ENCODE data around the gene DACH1. TPM values are rescaled to one million over a fixed set of nuclear protein-coding genes. Genes with fewer than 3 reads are reported as not detected.

DACH1 gene
- total and polyA plus RNA-seq, 2 donors (not counting 3 experiments of a cell fraction or from before 2014, with no cell fraction given) = 8.6 to 28.3 TPM

- CTCF ChIA-PET = no interaction called here
- H3K79me2 ChIP-seq (ENCODE audit: control insufficient read depth, insufficient read depth, low read length) = no peaks in the 10 kb centered on the region
- FAIRE-seq = no peak
Measured at GRCh38 chr13:71613066-71613745, 253.8 kb downstream of the DACH1 start.

DNA sequence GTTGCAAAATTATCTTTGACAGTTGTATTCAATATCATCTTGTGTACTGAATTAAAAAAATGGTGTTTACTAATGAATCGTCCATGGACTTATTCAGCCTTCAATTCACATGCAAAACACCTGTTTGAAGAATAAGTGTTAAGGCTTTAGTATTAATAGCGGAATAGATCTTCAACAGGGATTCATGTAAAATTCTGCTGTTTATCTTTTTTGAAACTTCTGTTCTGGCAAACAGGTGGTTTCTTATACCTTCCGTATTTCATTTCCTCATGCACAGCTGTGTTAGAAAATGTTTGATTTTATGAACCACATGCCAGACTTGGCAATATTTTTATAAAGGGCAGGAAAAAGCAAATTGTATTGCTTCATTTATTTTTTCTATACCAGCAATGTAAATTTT lies 255.7 kb downstream of the DACH1 start:
- Histone ChIP-seq H3K79me2 (ENCODE audit: control insufficient read depth, insufficient read depth, low read length) (no peaks in the 10 kb centered on the region), H3K9ac (replicated peaks; ENCODE audit: extremely low read depth, insufficient read depth, low read length) (no peak overlapping the region), H3K4me1 (ENCODE audit: control insufficient read depth, extremely low read depth, insufficient read depth, low read length) (no peaks in the 10 kb centered on the region), H3K27ac (ENCODE audit: insufficient read depth, low read depth, low read length) (no peak overlapping the region), H3K27me3 (ENCODE audit: control insufficient read depth in 2 of 2, insufficient read depth in 2 of 2, low read length in 2 of 2) (no peaks in the 10 kb centered on the region), H3K4me2 (ENCODE audit: insufficient read depth, low read length) (no peak overlapping the region), H3K4me3 (replicated peaks in 1 of 3; ENCODE audit: insufficient read depth in 1 of 3, low read depth in 1 of 3, low read length in 3 of 3) (no peak overlapping the region), H2AFZ (ENCODE audit: low read depth, low read length) (no peak overlapping the region), H3K36me3 (ENCODE audit: control insufficient read depth in 2 of 2, extremely low read depth in 1 of 2, insufficient read depth in 2 of 2, low read length in 2 of 2) (no peaks in the 10 kb centered on the region), H3K9me3 (replicated peaks; ENCODE audit: control insufficient read depth, insufficient read depth, low read length) (no peaks in the 10 kb centered on the region), H4K20me1 (replicated peaks; ENCODE audit: control insufficient read depth, extremely low read depth, insufficient read depth, low read length) (no peaks in the 10 kb centered on the region), H3K9me1 (replicated peaks; ENCODE audit: control insufficient read depth, extremely low read depth, insufficient read depth, low read length) (no peaks in the 10 kb centered on the region)
- intact Hi-C loops (cut with micrococcal nuclease) (no loop called here), dilution Hi-C loops (cut with MboI; ENCODE audit: extremely low pct_ligation_motif_present, low sequenced_read_pairs) (no loop called here)
- no peak for TF ChIP-seq JUN (IDR thresholded peaks at IDR 0.05; ENCODE audit: borderline replicate concordance, insufficient read depth, insufficient read length, low read depth)
- no peak for TF ChIP-seq MYC (IDR thresholded peaks at IDR 0.05; ENCODE audit: low read depth, low read length)
- no peak for TF ChIP-seq FOS (IDR thresholded peaks at IDR 0.05; ENCODE audit: borderline replicate concordance, insufficient read depth, low read length)
- TF ChIP-seq POLR2AphosphoS5 (IDR thresholded peaks at IDR 0.05; ENCODE audit: insufficient read depth, low read depth, low read length) = no peak
- no peak for TF ChIP-seq EZH2 (IDR thresholded peaks at IDR 0.05; ENCODE audit: borderline replicate concordance, low read depth, low read length, severe bottlenecking)
- TF ChIP-seq GATA2 (IDR thresholded peaks at IDR 0.05; ENCODE audit: insufficient read depth, insufficient read length, low read depth, low read length) = no peak
- TF ChIP-seq, protein P1, sequence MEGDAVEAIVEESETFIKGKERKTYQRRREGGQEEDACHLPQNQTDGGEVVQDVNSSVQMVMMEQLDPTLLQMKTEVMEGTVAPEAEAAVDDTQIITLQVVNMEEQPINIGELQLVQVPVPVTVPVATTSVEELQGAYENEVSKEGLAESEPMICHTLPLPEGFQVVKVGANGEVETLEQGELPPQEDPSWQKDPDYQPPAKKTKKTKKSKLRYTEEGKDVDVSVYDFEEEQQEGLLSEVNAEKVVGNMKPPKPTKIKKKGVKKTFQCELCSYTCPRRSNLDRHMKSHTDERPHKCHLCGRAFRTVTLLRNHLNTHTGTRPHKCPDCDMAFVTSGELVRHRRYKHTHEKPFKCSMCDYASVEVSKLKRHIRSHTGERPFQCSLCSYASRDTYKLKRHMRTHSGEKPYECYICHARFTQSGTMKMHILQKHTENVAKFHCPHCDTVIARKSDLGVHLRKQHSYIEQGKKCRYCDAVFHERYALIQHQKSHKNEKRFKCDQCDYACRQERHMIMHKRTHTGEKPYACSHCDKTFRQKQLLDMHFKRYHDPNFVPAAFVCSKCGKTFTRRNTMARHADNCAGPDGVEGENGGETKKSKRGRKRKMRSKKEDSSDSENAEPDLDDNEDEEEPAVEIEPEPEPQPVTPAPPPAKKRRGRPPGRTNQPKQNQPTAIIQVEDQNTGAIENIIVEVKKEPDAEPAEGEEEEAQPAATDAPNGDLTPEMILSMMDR (IDR thresholded peaks at IDR 0.05; ENCODE audit: extremely low read depth in 1 of 2, insufficient read depth in 1 of 2, low read depth in 1 of 2, low read length in 2 of 2) = no peak
- no peak for TF ChIP-seq MAX (IDR thresholded peaks at IDR 0.05; ENCODE audit: insufficient read depth, insufficient read length)
- no peak for TF ChIP-seq POLR2A (IDR thresholded peaks at IDR 0.05; ENCODE audit: low read depth, low read length)
- CTCF ChIA-PET = no interaction called here
- POLR2A ChIA-PET = no interaction called here
- FAIRE-seq (no peak), DNase-seq (ENCODE audit: low read depth, low spot score) (no peak)
- BruUV-seq (replicated peaks) = no TSS peak

More at GRCh38 chr13:71613066-71613745, 253.8 kb downstream of the DACH1 start:
- Histone ChIP-seq H3K9me3 (replicated peaks; ENCODE audit: control insufficient read depth, insufficient read depth, low read length) (no peaks in the 10 kb centered on the region), H3K9me1 (replicated peaks; ENCODE audit: control insufficient read depth, extremely low read depth, insufficient read depth, low read length) (no peaks in the 10 kb centered on the region), H3K4me2 (ENCODE audit: insufficient read depth, low read length) (no peak overlapping the region), H3K27me3 (ENCODE audit: control insufficient read depth in 2 of 2, insufficient read depth in 2 of 2, low read length in 2 of 2) (no peaks in the 10 kb centered on the region), H3K4me1 (ENCODE audit: control insufficient read depth, extremely low read depth, insufficient read depth, low read length) (peaks cover 2% of the 10 kb centered on the region), H4K20me1 (replicated peaks; ENCODE audit: control insufficient read depth, extremely low read depth, insufficient read depth, low read length) (no peaks in the 10 kb centered on the region), H3K36me3 (ENCODE audit: control insufficient read depth in 2 of 2, extremely low read depth in 1 of 2, insufficient read depth in 2 of 2, low read length in 2 of 2) (no peaks in the 10 kb centered on the region), H3K4me3 (replicated peaks in 1 of 3; ENCODE audit: insufficient read depth in 1 of 3, low read depth in 1 of 3, low read length in 3 of 3) (no peak overlapping the region), H2AFZ (ENCODE audit: low read depth, low read length) (peak overlapping the region; percentile 7), H3K27ac (ENCODE audit: insufficient read depth, low read depth, low read length) (no peak overlapping the region), H3K9ac (replicated peaks; ENCODE audit: extremely low read depth, insufficient read depth, low read length) (no peak overlapping the region)
- dilution Hi-C loops (cut with MboI; ENCODE audit: extremely low pct_ligation_motif_present, low sequenced_read_pairs) (no loop called here), intact Hi-C loops (cut with micrococcal nuclease) (no loop called here)
- DNase-seq (ENCODE audit: low read depth, low spot score) = peak; percentile 32
- POLR2A ChIA-PET = no interaction called here
- BruUV-seq (replicated peaks) = no TSS peak
- no peak for TF ChIP-seq POLR2A (IDR thresholded peaks at IDR 0.05; ENCODE audit: low read depth, low read length)

Measured in endothelial cell of umbilical vein (primary cell).